Measurements from ENCODE around the gene ABHD10. TPM values are rescaled to one million over a fixed set of nuclear protein-coding genes. Genes with fewer than 3 reads are reported as not detected.

ABHD10 gene
- total RNA-seq, 1 experiment from 2014 or later, result 41.8 TPM

DNA sequence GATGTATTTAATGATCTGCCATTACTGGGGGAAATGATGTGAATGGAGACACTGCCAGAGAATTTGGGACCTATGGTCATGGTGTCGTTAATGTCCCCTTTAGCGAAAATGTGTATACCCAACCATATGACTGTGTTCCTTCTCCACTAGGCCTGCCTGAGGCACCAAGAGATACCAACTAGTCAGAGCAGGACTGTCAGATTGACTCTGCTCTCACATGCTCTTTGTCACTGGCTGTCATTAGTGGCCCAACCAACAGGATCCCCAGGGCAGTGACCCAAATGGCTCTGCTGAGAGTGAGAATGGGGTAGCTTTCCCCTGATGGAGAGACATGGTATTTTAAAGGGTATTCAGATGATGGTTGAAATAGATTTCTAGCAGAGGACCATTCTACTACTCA, 22.7 kb downstream of the ABHD10 start:
- no peaks in the 10 kb centered on the region for H3K9me3 ChIP-seq
- POLR2A ChIA-PET, result no interaction called here
- no peaks in the 10 kb centered on the region for H3K27me3 ChIP-seq (replicated peaks; ENCODE audit: control insufficient read depth, insufficient read depth, low read length)
- TF ChIP-seq, protein P1, sequence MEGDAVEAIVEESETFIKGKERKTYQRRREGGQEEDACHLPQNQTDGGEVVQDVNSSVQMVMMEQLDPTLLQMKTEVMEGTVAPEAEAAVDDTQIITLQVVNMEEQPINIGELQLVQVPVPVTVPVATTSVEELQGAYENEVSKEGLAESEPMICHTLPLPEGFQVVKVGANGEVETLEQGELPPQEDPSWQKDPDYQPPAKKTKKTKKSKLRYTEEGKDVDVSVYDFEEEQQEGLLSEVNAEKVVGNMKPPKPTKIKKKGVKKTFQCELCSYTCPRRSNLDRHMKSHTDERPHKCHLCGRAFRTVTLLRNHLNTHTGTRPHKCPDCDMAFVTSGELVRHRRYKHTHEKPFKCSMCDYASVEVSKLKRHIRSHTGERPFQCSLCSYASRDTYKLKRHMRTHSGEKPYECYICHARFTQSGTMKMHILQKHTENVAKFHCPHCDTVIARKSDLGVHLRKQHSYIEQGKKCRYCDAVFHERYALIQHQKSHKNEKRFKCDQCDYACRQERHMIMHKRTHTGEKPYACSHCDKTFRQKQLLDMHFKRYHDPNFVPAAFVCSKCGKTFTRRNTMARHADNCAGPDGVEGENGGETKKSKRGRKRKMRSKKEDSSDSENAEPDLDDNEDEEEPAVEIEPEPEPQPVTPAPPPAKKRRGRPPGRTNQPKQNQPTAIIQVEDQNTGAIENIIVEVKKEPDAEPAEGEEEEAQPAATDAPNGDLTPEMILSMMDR (IDR thresholded peaks at IDR 0.05; ENCODE audit: insufficient read depth in 1 of 2, low read depth in 1 of 2, low read length in 1 of 2, severe bottlenecking in 1 of 2, unreplicated experiment in 1 of 2), result no peak
- H3K27me3 Mint-ChIP-seq (ENCODE audit: insufficient read depth, unreplicated experiment), result no peaks in the 10 kb centered on the region
- no peaks in the 10 kb centered on the region for H3K9me3 Mint-ChIP-seq (ENCODE audit: unreplicated experiment)
- CTCF ChIA-PET, result interaction anchor here (2.9 kb wide), 1 partner anchor 12 kb away, joined by 16 read pairs; no protein-coding TSS in a partner anchor
- peaks cover 5% of the 10 kb centered on the region for H3K36me3 Mint-ChIP-seq (ENCODE audit: insufficient read depth, unreplicated experiment)
- H3K4me3 ChIP-seq (ENCODE audit: low read depth, low read length), result no peak overlapping the region
- intact Hi-C loops (cut with micrococcal nuclease; ENCODE audit: unreplicated experiment), result no loop called here
- H3K4me1 ChIP-seq, result peaks cover 9% of the 10 kb centered on the region
- no peak overlapping the region for H3K27ac Mint-ChIP-seq (ENCODE audit: unreplicated experiment)
- H3K4me3 Mint-ChIP-seq (ENCODE audit: unreplicated experiment), result no peak overlapping the region
- BruUV-seq (replicated peaks), result no TSS peak
- H3K36me3 ChIP-seq (ENCODE audit: control insufficient read depth, insufficient read depth, low read length), result no peaks in the 10 kb centered on the region
- H3K4me1 Mint-ChIP-seq (ENCODE audit: low read depth, unreplicated experiment), result peaks cover 31% of the 10 kb centered on the region
- DNase-seq, result no peak

DNA sequence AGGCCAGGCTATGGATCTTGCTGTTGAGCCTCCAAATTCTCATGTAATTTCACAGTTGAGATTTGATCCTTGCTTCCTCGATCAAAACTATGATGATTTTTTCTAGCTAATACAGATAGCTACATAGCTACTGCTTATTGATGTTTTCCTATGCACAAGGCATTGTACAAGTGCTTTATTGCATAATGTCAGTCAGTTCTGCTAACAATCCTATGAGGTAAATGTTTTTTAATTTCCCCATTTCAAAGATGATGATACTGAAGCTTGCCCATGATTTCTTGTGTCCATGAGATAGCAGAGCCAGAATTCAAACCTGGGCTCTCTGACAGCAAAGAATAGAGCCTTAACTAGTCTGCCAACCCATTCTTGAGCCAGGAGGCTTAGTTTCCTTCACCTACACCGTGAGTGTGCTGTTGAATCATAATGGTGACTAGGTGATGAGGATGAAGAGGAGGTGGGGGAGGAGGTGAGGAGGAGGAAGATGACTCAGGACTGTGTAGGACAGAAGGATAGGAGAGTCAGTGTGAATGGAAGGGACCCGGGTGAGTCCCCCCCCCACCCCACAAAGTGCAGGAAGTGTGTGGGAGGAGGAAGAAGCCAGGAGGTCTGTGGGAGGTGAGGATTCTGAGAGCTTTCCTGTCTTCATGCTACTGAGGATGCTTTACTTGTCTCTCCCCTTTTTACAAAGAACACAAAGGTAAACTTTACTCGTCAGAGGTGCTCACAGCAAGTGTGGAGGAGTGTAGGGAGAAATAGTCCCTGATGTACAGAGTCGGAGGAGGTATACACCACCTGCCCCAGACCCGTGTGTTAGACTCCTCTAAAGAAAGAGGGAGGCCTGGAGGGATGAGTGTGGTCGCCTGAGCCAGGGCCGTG, 23.5 kb downstream of the ABHD10 start:
- POLR2A ChIA-PET, result no interaction called here
- DNase-seq, result no peak
- CTCF ChIA-PET, result interaction anchor here (0.6 to 2.9 kb wide), 2 partner anchors 11 to 42 kb away, joined by 4 to 16 read pairs; no protein-coding TSS in a partner anchor

DNA sequence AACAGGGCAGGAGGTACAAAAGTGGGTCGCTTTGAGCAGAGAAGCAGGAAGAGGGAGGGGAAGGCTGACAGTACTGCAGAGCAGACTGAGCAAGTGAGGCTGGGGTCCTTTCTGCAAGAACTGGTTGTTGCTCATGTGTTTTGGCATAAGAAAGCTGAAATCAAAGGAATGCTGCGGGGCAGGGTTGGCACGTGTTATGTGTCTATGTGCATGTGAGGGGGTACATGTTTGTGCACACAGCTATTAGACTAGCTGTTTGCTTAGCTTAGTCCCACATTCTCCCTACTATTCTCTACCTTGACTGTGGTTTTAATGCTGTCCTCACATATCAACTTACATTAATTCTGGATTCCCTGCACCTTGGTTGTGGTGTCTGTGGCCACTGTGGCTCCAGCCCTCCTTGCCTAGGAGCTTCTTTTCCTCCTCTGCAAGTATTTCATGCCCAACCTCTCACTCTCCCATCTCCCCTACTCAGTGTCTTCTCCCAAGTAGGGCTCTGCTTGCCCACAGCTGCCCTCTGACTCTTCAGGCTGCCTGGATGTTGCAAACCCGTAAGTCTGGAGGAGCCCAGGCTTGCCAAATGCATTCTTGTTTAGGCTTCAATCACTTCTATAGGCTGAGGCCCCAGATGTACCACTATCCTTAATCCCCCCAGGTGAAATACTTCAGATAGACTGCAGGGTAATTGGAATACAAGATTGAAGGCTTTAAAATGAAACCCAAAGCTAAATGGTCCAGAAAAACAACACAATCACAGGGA, 24.7 kb downstream of the ABHD10 start:
- DNase-seq, result no peak
- Histone ChIP-seq H3K36me3 (ENCODE audit: control insufficient read depth, insufficient read depth, low read length) (no peaks in the 10 kb centered on the region), H3K4me1 (peaks cover 11% of the 10 kb centered on the region), H3K4me3 (ENCODE audit: low read depth, low read length) (no peak overlapping the region), H3K27me3 (replicated peaks; ENCODE audit: control insufficient read depth, insufficient read depth, low read length) (no peaks in the 10 kb centered on the region), H3K9me3 (no peaks in the 10 kb centered on the region)
- Mint-ChIP-seq H3K27ac (ENCODE audit: unreplicated experiment) (no peak overlapping the region), H3K4me1 (ENCODE audit: low read depth, unreplicated experiment) (peaks cover 31% of the 10 kb centered on the region), H3K36me3 (ENCODE audit: insufficient read depth, unreplicated experiment) (peaks cover 5% of the 10 kb centered on the region), H3K4me3 (ENCODE audit: unreplicated experiment) (no peak overlapping the region), H3K9me3 (ENCODE audit: unreplicated experiment) (no peaks in the 10 kb centered on the region), H3K27me3 (ENCODE audit: insufficient read depth, unreplicated experiment) (no peaks in the 10 kb centered on the region)
- TF ChIP-seq, protein P1 (IDR thresholded peaks at IDR 0.05; ENCODE audit: insufficient read depth in 1 of 2, low read depth in 1 of 2, low read length in 1 of 2, severe bottlenecking in 1 of 2, unreplicated experiment in 1 of 2), result no peak
- BruUV-seq (replicated peaks), result no TSS peak
- CTCF ChIA-PET, result interaction anchor here (1.6 to 2.9 kb wide), 2 partner anchors 10 kb away, joined by 8 to 16 read pairs; no protein-coding TSS in a partner anchor
- POLR2A ChIA-PET, result no interaction called here
- intact Hi-C loops (cut with micrococcal nuclease; ENCODE audit: unreplicated experiment), result no loop called here

More for the DNA sequence above, 23.5 kb downstream of the ABHD10 start:
- TF ChIP-seq, protein P1 (IDR thresholded peaks at IDR 0.05; ENCODE audit: insufficient read depth in 1 of 2, low read depth in 1 of 2, low read length in 1 of 2, severe bottlenecking in 1 of 2, unreplicated experiment in 1 of 2), result no peak
- no peak overlapping the region for H3K27ac Mint-ChIP-seq (ENCODE audit: unreplicated experiment)
- Histone ChIP-seq H3K9me3 (no peaks in the 10 kb centered on the region), H3K4me1 (peaks cover 9% of the 10 kb centered on the region), H3K27me3 (replicated peaks; ENCODE audit: control insufficient read depth, insufficient read depth, low read length) (no peaks in the 10 kb centered on the region), H3K36me3 (ENCODE audit: control insufficient read depth, insufficient read depth, low read length) (no peaks in the 10 kb centered on the region), H3K4me3 (ENCODE audit: low read depth, low read length) (no peak overlapping the region)
- H3K36me3 Mint-ChIP-seq (ENCODE audit: insufficient read depth, unreplicated experiment), result peaks cover 5% of the 10 kb centered on the region
- no TSS peak for BruUV-seq (replicated peaks)
- intact Hi-C loops (cut with micrococcal nuclease; ENCODE audit: unreplicated experiment), result no loop called here
- H3K4me1 Mint-ChIP-seq (ENCODE audit: low read depth, unreplicated experiment), result peaks cover 31% of the 10 kb centered on the region
- no peaks in the 10 kb centered on the region for H3K9me3 Mint-ChIP-seq (ENCODE audit: unreplicated experiment)
- no peak overlapping the region for H3K4me3 Mint-ChIP-seq (ENCODE audit: unreplicated experiment)
- H3K27me3 Mint-ChIP-seq (ENCODE audit: insufficient read depth, unreplicated experiment), result no peaks in the 10 kb centered on the region

Measured in Caco-2 (cell line).